PC-9 (cell line): ENCODE results near the gene NOM1. TPM values are rescaled to one million over a fixed set of nuclear protein-coding genes. Genes with fewer than 3 reads are reported as not detected.

Experiments used
- BruUV-seq: library from RNA; stranded (reverse); fragments of 400-500 nt; replicated peaks from 2 replicates; lab custom pipeline; 2021; lab: Mats Ljungman, UMichigan
- CTCF ChIA-PET: fragments of 300-600 bp; sonication (Branson Sonifier 250); formaldehyde crosslinking; loops from one replicate; lab custom pipeline; 2022; ENCODE audit warnings: antibody characterized with exemption; lab: Charles Lee
- POLR2A ChIA-PET: fragments of 300-600 bp; sonication (Branson Sonifier 250); formaldehyde crosslinking; loops from one replicate; lab custom pipeline; 2022; ENCODE audit warnings: antibody characterized with exemption; ENCODE audit not compliant: unreplicated experiment; lab: Charles Lee
- DNase-seq, 2 experiments: peaks; one replicate each; pipeline versions ENCODE4 v3.0.0 to v3.0.0-alpha.2; 2015 to 2022; ENCODE audit warnings: mixed read lengths in 1 of 2
- H2AFZ ChIP-seq: fragments of 200-600 bp; sonication (generic); 2 replicates; pipeline ENCODE4 v1.8.1; 2017; ENCODE audit warnings: antibody characterized with exemption
- H3F3A ChIP-seq: fragments of 200-600 bp; sonication (generic); 2 replicates; pipeline ENCODE4 v1.8.1; 2017; ENCODE audit warnings: antibody characterized with exemption, mild to moderate bottlenecking, low read depth; ENCODE audit not compliant: insufficient read depth
- H3K27ac ChIP-seq: fragments of 200-600 bp; sonication (generic); 2 replicates; pipeline ENCODE4 v1.6.1; 2016; ENCODE audit warnings: mixed run types
- H3K27me3 ChIP-seq: fragments of 200-600 bp; sonication (generic); 2 replicates; pipeline ENCODE4 v1.6.1; 2016; ENCODE audit warnings: low read depth, mixed run types; ENCODE audit not compliant: insufficient read depth
- H3K36me3 ChIP-seq: fragments of 200-600 bp; sonication (generic); 2 replicates; pipeline ENCODE4 v1.6.1; 2016; ENCODE audit warnings: low read depth, mixed run types
- H3K4me1 ChIP-seq: fragments of 200-600 bp; sonication (generic); replicated peaks from 2 replicates; pipeline ENCODE4 v1.6.1; 2016; ENCODE audit warnings: mixed run types; ENCODE audit not compliant: insufficient read depth
- H3K4me2 ChIP-seq: fragments of 200-600 bp; sonication (generic); 2 replicates; pipeline ENCODE4 v1.6.1; 2017; ENCODE audit warnings: mixed run types
- H3K4me3 ChIP-seq: fragments of 200-600 bp; sonication (generic); 2 replicates; pipeline ENCODE4 v1.6.1; 2016; ENCODE audit warnings: mixed run types
- H3K79me2 ChIP-seq: fragments of 200-600 bp; sonication (generic); 2 replicates; pipeline ENCODE4 v1.6.1; 2017; ENCODE audit warnings: low read depth, mixed run types
- H3K9me2 ChIP-seq: fragments of 200-600 bp; sonication (generic); 2 replicates; pipeline ENCODE4 v1.8.1; 2017; ENCODE audit warnings: mild to moderate bottlenecking; ENCODE audit not compliant: insufficient read depth
- H3K9me3 ChIP-seq: fragments of 200-600 bp; sonication (generic); 2 replicates; pipeline ENCODE4 v1.8.1; 2016; ENCODE audit warnings: low read depth; ENCODE audit not compliant: insufficient read depth
- H4K20me1 ChIP-seq: fragments of 200-600 bp; sonication (generic); 2 replicates; pipeline ENCODE4 v1.8.1; 2017; ENCODE audit not compliant: insufficient read depth
- EZH2 ChIP-seq: fragments of 200-600 bp; sonication (generic); IDR thresholded peaks from 2 replicates; pipeline ENCODE4 v1.8.0; 2017; ENCODE audit warnings: antibody characterized with exemption, low read depth
- intact Hi-C: fragments of 100-400 bp; cut with micrococcal nuclease; formaldehyde crosslinking; loops from one replicate; pipeline ENCODE4 v1.10.0; 2022; ENCODE audit not compliant: unreplicated experiment
- total RNA-seq: library from RNA; stranded (reverse); gene quantifications from 2 replicates; pipeline ENCODE4 v1.2.3, GENCODE V29; 2021
- TF ChIP-seq, protein P1 (sequence below): fragments of 200-600 bp; sonication (generic); conservative IDR thresholded peaks from 2 replicates; pipeline ENCODE4 v1.6.1; 2017; ENCODE audit warnings: mixed run types, antibody characterized with exemption, mild to moderate bottlenecking, moderate library complexity

Gene NOM1
- total RNA-seq, 1 experiment from 2014 or later = 25.4 TPM

DNA sequence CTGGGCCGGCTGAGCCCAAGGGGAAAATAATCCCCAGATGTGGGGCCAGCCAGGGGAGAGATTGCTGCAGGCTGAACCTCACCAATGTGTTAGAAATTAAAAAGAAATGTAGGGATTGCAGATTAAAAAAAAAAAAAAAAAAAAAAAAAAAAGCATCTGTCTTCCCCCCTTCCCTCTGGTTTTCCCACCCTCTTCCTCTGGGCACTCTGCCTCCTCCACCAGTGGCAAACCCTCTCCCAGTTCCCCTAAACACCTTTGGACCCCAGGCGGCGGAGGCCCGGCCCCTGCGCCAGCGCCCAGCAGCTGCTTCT lies 53.9 kb downstream of the NOM1 start:
- Histone ChIP-seq H4K20me1 (no peaks in the 10 kb centered on the region), H3K27ac (no peak overlapping the region), H3K36me3 (no peaks in the 10 kb centered on the region), H2AFZ (no peak overlapping the region), H3K27me3 (no peaks in the 10 kb centered on the region), H3K9me2 (no peaks in the 10 kb centered on the region), H3K4me1 (peaks cover 9% of the 10 kb centered on the region), H3K4me2 (no peak overlapping the region), H3K79me2 (no peaks in the 10 kb centered on the region), H3F3A (peaks cover 13% of the 10 kb centered on the region; the same call in 1 of the 2 replicates), H3K4me3 (no peak overlapping the region), H3K9me3 (no peaks in the 10 kb centered on the region)
- POLR2A ChIA-PET = no interaction called here
- BruUV-seq = no TSS peak
- no peak for TF ChIP-seq EZH2
- TF ChIP-seq, protein P1, sequence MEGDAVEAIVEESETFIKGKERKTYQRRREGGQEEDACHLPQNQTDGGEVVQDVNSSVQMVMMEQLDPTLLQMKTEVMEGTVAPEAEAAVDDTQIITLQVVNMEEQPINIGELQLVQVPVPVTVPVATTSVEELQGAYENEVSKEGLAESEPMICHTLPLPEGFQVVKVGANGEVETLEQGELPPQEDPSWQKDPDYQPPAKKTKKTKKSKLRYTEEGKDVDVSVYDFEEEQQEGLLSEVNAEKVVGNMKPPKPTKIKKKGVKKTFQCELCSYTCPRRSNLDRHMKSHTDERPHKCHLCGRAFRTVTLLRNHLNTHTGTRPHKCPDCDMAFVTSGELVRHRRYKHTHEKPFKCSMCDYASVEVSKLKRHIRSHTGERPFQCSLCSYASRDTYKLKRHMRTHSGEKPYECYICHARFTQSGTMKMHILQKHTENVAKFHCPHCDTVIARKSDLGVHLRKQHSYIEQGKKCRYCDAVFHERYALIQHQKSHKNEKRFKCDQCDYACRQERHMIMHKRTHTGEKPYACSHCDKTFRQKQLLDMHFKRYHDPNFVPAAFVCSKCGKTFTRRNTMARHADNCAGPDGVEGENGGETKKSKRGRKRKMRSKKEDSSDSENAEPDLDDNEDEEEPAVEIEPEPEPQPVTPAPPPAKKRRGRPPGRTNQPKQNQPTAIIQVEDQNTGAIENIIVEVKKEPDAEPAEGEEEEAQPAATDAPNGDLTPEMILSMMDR = no peak
- intact Hi-C loops = no loop called here
- CTCF ChIA-PET = no interaction called here
- no peak for DNase-seq

DNA sequence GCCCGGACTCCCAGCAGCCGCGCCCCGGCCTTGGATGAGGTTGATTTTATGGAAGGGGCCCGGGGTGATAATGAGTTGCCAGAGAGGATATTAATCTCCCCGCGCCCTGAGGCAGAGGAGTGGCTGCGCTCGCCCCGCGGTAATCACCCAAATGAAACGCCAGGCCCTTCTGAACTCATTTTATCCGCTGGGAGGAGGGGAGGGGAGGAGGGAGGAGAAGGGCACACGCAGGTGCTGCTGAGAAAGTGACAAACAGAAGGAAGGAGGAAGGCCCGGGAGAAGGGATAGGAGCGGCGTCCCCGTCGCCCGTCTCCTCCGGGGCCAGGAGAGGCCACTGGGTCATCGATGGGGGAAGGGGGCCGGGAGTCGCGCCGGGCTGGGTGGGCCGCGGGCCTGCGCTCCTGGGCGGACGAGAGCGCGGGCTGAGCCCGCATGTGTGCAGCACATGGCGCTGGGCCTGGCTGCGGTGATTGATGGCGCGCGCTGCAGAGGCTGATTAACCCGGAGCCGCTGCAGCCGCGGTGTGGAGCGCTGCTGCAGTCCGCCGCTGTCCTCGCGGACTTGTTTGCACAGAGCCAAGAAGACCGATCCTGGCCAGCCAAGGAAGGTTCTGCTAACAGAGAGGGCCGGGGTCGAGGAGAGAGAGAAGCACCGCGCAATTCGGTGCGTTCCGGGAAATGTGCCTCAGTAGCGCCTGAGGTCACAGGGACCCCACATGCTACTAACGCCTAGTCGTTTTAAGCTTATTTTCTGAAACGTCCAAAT lies 54.4 kb downstream of the NOM1 start:
- intact Hi-C loops = no loop called here

GRCh38 chr7:157004521-157005455 lies 55.3 kb downstream of the NOM1 start:
- ChIA-PET CTCF (interaction anchor here (0.6 kb wide), 2 partner anchors 249 to 401 kb away, joined by 3 read pairs; no protein-coding TSS in a partner anchor), POLR2A (no interaction called here)
- intact Hi-C loops = no loop called here
- Histone ChIP-seq H4K20me1 (no peaks in the 10 kb centered on the region), H3K79me2 (no peaks in the 10 kb centered on the region), H3K36me3 (no peaks in the 10 kb centered on the region), H3K4me3 (no peak overlapping the region), H3K9me3 (no peaks in the 10 kb centered on the region), H3K27ac (no peak overlapping the region), H3K9me2 (no peaks in the 10 kb centered on the region), H3K4me2 (no peak overlapping the region), H2AFZ (no peak overlapping the region), H3F3A (0 out of 2 replicates have a peak, but pooled peaks cover 5% of the 10 kb centered on the region), H3K4me1 (peaks cover 15% of the 10 kb centered on the region), H3K27me3 (no peaks in the 10 kb centered on the region)
- TF ChIP-seq EZH2 = no peak
- TF ChIP-seq, protein P1 = no peak
- no peak for DNase-seq
- no TSS peak for BruUV-seq

More for the DNA sequence above, 54.4 kb downstream of the NOM1 start:
- Histone ChIP-seq H3K36me3 (no peaks in the 10 kb centered on the region), H3K4me2 (no peak overlapping the region), H2AFZ (no peak overlapping the region), H3K4me1 (peaks cover 9% of the 10 kb centered on the region), H3K9me3 (no peaks in the 10 kb centered on the region), H3F3A (peaks cover 10% of the 10 kb centered on the region; the same call in 1 of the 2 replicates), H3K27ac (no peak overlapping the region), H3K27me3 (no peaks in the 10 kb centered on the region), H3K79me2 (no peaks in the 10 kb centered on the region), H3K9me2 (no peaks in the 10 kb centered on the region), H3K4me3 (no peak overlapping the region), H4K20me1 (no peaks in the 10 kb centered on the region)
- TF ChIP-seq, protein P1 = no peak
- TF ChIP-seq EZH2 = no peak
- no TSS peak for BruUV-seq
- CTCF ChIA-PET = interaction anchor here (0.6 kb wide), 2 partner anchors 248 to 402 kb away, joined by 3 read pairs; no protein-coding TSS in a partner anchor
- no peak for DNase-seq
- POLR2A ChIA-PET = no interaction called here
